Muscle layer of duodenum (tissue), 2 donors: ENCODE results near the gene SUPT3H.

ENCODE experiments used
- H3K27ac ChIP-seq: one replicate; pipeline ENCODE4 v1.7.0; 2013; ENCODE audit warnings: mild to moderate bottlenecking, low read length
- H3K27me3 ChIP-seq: one replicate; pipeline ENCODE4 v1.7.0; 2013; ENCODE audit warnings: low read depth, mild to moderate bottlenecking, control low read depth, low read length
- H3K36me3 ChIP-seq, 2 donors: one replicate each; pipeline ENCODE4 v1.7.0; 2013; ENCODE audit warnings: low read length in 2 of 2, control low read depth in 1 of 2, mild to moderate bottlenecking in 1 of 2; ENCODE audit not compliant: insufficient read depth in 2 of 2, control insufficient read depth in 1 of 2
- H3K4me1 ChIP-seq, 2 donors: one replicate each; pipeline ENCODE4 v1.7.0; 2013; ENCODE audit warnings: low read length in 2 of 2, mild to moderate bottlenecking in 2 of 2, control low read depth in 1 of 2, moderate library complexity in 1 of 2; ENCODE audit not compliant: insufficient read depth in 2 of 2, control insufficient read depth in 1 of 2
- H3K4me3 ChIP-seq, 2 donors: one replicate each; pipeline ENCODE4 v1.7.0; 2013; ENCODE audit warnings: low read length in 2 of 2, low read depth in 1 of 2, mild to moderate bottlenecking in 1 of 2
- H3K9me3 ChIP-seq, 2 donors: one replicate each; pipeline ENCODE4 v1.7.0; 2013; ENCODE audit warnings: low read length in 2 of 2, control low read depth in 1 of 2, mild to moderate bottlenecking in 1 of 2; ENCODE audit not compliant: control insufficient read depth in 1 of 2
- donor health status: healthy.

Gene SUPT3H

DNA sequence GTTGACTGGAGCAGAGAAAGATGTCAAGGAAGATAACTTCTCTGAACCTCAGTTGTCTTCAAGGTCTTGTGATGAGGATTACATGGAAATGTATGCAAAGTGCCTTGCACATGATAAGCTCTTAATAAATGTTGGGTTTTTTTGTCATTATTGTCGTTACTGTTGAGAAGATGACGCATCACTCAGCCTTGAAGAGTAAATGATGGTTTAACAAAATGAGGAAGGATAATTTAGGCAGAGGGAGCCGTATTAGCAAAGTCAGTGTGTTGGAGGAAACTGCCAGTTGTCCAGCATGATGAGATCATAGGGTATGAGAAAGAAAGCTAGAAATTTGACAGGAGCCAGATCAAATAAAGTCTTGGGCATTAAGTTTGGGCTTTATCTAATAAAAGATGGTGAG lies 8.8 kb upstream of the SUPT3H start:
- Histone ChIP-seq H3K27ac (no peak overlapping the region), H3K36me3 (no peaks in the 10 kb centered on the region), H3K9me3 (no peaks in the 10 kb centered on the region), H3K4me1 (no peaks in the 10 kb centered on the region), H3K27me3 (no peaks in the 10 kb centered on the region), H3K4me3 (no peak overlapping the region)

GRCh38 chr6:45382391-45382790 lies 4.7 kb upstream of the SUPT3H start:
- Histone ChIP-seq H3K4me3 (no peak overlapping the region), H3K9me3 (no peaks in the 10 kb centered on the region), H3K36me3 (no peaks in the 10 kb centered on the region), H3K27ac (no peak overlapping the region), H3K4me1 (peaks cover 0 to 7% of the 10 kb centered on the region in 2 donors), H3K27me3 (no peaks in the 10 kb centered on the region)

DNA sequence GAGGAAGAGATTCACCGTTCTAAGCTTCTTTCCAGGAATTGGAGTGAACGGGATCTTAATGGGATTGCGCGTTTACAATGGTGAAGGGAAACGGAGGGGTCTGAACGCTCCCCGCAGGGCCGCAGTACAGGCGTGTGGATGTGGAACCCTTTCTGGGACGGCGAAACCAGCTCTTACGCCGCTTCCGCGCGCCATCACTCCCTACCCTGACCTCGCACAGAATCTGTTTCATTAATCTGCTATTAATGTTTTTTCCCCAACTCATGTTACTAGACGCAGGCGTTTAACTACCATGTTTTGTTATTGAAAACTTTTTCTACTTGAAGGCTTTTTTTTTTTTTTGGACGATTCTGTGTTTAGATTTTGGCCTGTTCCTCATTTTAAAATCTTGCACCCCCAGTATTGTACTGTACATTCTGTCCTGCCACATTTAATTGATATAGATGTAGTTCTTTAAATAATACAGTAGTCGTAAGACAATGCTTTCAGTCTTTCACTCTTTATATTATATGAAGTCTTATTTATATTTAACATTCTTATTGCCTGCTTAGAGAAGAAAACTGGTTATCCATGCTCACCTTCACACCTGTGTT lies 696 bp upstream of the SUPT3H start:
- no peaks in the 10 kb centered on the region for H3K36me3 ChIP-seq
- H3K27ac ChIP-seq = peak overlapping the region; percentile 99
- H3K4me3 ChIP-seq = peak overlapping the region; percentile 74 to 95
- no peaks in the 10 kb centered on the region for H3K9me3 ChIP-seq
- peaks cover 0 to 10% of the 10 kb centered on the region in 2 donors for H3K4me1 ChIP-seq
- H3K27me3 ChIP-seq = no peaks in the 10 kb centered on the region

DNA sequence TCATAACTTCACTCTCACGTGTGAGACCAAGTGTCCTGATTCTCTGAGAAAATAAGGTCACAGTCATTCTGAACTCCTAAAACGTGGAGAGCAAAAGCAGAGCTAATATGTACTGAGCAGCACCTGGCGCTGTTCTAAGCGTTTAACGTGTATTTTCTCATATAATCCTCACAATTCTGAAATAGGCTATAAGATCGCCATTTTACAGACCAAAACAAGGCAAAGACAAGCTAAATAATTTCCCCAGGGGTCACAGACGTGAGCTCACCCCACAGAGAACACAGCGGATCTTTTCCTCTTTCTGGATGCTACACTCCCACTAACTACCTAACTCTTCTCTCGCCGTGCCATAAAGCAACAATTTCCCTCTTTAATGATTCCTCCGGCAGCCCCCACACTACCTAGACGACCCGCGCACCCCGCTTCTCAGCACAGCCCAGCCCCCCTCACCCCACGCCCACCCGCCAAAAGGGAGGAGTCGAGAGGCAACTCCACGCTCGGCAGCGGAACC lies 636 bp downstream of the SUPT3H start:
- Histone ChIP-seq H3K4me3 (peak overlapping the region; percentile 74 to 95), H3K9me3 (no peaks in the 10 kb centered on the region)

GRCh38 chr6:45376310-45377042 lies 1.3 kb downstream of the SUPT3H start:
- Histone ChIP-seq H3K4me1 (peaks cover 0 to 10% of the 10 kb centered on the region in 2 donors), H3K36me3 (no peaks in the 10 kb centered on the region), H3K27me3 (no peaks in the 10 kb centered on the region), H3K4me3 (peak overlapping the region; percentile 74 to 95), H3K27ac (peak overlapping the region; percentile 99), H3K9me3 (no peaks in the 10 kb centered on the region)

More for the DNA sequence above, 636 bp downstream of the SUPT3H start:
- Histone ChIP-seq H3K36me3 (no peaks in the 10 kb centered on the region), H3K4me1 (peaks cover 0 to 10% of the 10 kb centered on the region in 2 donors), H3K27me3 (no peaks in the 10 kb centered on the region), H3K27ac (peak overlapping the region; percentile 99)

DNA sequence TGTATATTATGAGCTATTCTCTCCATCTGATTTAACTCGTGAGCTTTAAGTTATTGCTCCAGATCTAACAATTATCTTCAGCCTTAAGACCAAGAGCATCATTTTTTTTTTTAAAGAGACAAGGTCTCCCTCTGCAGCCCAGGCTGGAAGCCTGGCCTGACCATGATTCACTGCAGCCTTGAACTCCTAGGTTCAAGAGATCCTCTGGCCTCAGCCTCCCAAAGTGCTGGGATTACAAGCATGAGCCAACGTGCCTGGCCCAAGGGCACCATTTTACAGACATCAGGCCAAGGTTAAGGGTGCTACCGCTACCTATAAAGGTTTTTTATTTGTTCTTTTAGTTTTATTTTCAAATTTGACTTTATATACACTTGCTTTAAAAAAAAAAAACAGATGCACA lies 2.3 kb downstream of the SUPT3H start:
- Histone ChIP-seq H3K36me3 (no peaks in the 10 kb centered on the region), H3K4me3 (no peak overlapping the region), H3K27ac (no peak overlapping the region), H3K27me3 (no peaks in the 10 kb centered on the region), H3K4me1 (peaks cover 0 to 10% of the 10 kb centered on the region in 2 donors), H3K9me3 (no peaks in the 10 kb centered on the region)

DNA sequence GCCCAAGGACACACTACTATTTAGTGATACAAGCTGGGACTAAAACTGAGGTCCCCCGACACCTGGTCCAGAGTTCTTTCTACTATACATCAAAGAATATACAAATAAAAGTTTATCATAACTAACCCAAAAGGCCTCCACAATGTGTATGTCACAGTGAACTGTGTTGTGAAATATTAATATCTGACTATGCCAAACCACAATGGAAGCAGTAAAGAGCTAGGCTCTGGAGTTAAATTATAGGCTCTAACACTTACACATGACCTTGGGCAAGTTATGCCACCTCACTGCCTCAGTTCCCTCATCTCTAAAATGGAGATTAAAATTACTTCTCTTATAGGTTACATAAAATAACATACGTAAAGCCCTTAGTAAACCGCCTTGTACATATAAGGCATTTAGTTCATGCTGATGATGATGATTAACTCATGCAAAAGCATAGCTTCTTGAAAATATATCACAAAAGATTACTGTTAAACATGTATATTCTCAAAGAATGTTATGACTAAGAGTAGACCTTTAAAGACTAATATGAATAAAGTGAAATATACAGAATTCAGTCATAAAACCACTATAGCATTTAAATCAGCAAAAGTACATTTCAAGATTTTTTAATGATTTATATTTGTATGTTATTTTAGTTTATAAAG lies 5.7 kb downstream of the SUPT3H start:
- Histone ChIP-seq H3K4me3 (no peak overlapping the region), H3K4me1 (peaks cover 0 to 1% of the 10 kb centered on the region in 2 donors)

GRCh38 chr6:45369870-45370269 lies 7.9 kb downstream of the SUPT3H start:
- Histone ChIP-seq H3K27ac (no peak overlapping the region), H3K27me3 (no peaks in the 10 kb centered on the region), H3K4me1 (no peaks in the 10 kb centered on the region), H3K9me3 (no peaks in the 10 kb centered on the region), H3K4me3 (no peak overlapping the region), H3K36me3 (no peaks in the 10 kb centered on the region)

More for the DNA sequence above, 5.7 kb downstream of the SUPT3H start:
- Histone ChIP-seq H3K27ac (no peak overlapping the region), H3K27me3 (no peaks in the 10 kb centered on the region), H3K9me3 (no peaks in the 10 kb centered on the region), H3K36me3 (no peaks in the 10 kb centered on the region)

DNA sequence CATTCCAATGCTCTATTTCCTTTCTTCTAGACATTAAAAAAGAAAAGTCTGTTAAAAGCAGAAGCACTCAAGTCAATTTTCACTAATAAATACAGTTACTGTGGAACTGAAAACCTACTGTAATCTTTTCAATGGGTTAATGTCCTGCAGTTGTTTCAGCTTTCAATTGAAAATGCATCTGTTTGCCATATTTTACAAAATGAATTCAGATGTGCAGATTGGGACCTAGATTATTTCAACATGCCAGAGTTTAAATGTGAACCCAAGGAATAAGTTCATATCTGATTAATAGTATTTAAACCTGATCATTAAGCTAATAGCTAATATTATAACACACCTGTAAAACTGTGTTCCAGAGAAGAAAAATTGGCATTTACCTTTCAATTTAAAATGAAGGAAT lies 9.7 kb downstream of the SUPT3H start:
- H3K4me1 ChIP-seq = no peaks in the 10 kb centered on the region
- no peaks in the 10 kb centered on the region for H3K9me3 ChIP-seq
- H3K4me3 ChIP-seq = no peak overlapping the region
- H3K36me3 ChIP-seq = no peaks in the 10 kb centered on the region
- no peaks in the 10 kb centered on the region for H3K27me3 ChIP-seq
- H3K27ac ChIP-seq = no peak overlapping the region

DNA sequence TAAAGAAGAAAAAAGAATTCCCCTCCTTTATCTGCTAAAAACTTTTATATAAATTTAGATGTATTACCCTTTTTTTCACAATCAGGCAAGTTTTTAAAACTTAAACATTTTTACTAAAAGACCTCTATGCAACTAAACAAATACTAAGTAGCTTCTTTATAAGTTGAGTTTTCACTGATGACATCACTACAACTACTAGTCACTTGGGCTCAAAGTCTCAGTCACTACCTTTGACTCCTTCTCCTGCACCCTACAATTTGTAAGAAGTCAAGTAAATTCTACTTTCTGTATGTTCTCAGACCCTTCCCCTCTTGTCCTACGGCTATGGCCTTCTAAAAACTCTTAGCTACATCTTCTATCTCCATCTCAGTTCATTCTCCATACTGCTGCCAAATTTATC lies 11.2 kb downstream of the SUPT3H start:
- no peak overlapping the region for H3K27ac ChIP-seq
- no peaks in the 10 kb centered on the region for H3K9me3 ChIP-seq
- no peaks in the 10 kb centered on the region for H3K4me1 ChIP-seq

GRCh38 chr6:45365036-45365435 lies 12.7 kb downstream of the SUPT3H start:
- H3K4me1 ChIP-seq = no peaks in the 10 kb centered on the region
- no peaks in the 10 kb centered on the region for H3K9me3 ChIP-seq
- H3K4me3 ChIP-seq = no peak overlapping the region
- no peaks in the 10 kb centered on the region for H3K27me3 ChIP-seq
- no peaks in the 10 kb centered on the region for H3K36me3 ChIP-seq
- no peak overlapping the region for H3K27ac ChIP-seq

More for the DNA sequence above, 11.2 kb downstream of the SUPT3H start:
- Histone ChIP-seq H3K27me3 (no peaks in the 10 kb centered on the region), H3K36me3 (no peaks in the 10 kb centered on the region), H3K4me3 (no peak overlapping the region)
